Fibroblast of skin of left quadriceps (primary cell): ENCODE results near the gene STUB1.
A peak's percentile ranks its signal among the peaks of the same experiment; 100 is the strongest.

ENCODE experiments used
- DNase-seq, 2 experiments: peaks; one replicate each; pipeline ENCODE4 v3.0.0-alpha.2; 2013; ENCODE audit warnings: low read depth in 2 of 2

STUB1 gene

DNA sequence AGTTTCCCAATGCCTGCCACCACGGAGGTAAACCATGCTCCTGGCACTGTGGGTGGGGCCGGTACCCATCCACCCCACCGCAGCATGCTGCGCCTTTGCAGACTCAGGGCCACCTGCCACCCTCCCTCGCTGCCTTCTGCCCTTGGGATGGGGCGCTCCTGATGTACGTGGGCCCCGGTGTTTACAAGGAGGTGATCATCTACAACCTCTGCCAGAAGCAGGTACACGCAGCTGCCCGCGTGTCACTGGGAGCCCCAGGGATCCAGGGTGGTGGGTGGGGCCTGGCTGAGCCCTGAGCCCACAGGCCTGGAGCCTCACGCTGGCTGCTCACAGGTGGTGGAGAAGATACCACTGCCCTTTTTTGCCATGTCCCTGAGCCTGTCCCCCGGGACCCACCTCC, 13.6 kb upstream of the STUB1 start:
- no peak for DNase-seq

DNA sequence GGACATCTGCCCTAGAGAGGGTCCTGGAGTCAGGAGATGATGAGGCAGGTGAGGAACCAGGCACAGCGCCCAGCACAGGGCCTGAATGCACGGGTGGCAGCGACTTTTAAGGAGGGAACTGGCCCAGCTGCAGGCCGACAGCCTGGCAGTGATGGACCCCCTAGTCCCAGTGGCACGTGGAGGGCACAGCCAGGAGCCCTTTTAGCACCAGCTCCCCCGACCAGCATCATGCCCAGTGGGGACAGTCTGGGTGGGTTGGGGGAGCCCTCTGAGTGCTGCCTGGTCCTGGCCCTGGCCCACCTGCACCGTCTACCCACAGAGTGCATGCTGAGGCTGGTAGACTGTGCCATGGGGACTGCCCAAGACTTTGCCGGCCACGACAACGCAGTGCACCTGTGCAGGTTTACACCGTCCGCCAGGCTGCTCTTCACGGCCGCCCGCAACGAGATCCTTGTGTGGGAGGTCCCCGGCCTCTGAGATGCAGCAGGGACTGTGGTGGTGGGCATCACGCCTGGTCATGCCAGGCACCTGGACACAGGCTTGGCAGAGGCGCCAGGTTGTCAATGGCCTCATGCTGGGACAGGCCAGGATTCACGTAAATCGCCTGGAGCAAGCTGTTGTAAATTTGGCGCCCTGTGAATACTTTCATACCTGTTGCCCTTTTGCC, 13.0 kb upstream of the STUB1 start:
- DNase-seq: no peak

GRCh38 chr16:667780-668518, 12.3 kb upstream of the STUB1 start, which contains the start of gene RHOT2:
Gene RHOT2, plus strand, starts transcription at chr16:668132. Its CDS starts 68 bp downstream, at chr16:668200.
- peak; percentile 69 for DNase-seq

- no peak for DNase-seq
Measured at GRCh38 chr16:668519-669171, 11.6 kb upstream of the STUB1 start.

DNA sequence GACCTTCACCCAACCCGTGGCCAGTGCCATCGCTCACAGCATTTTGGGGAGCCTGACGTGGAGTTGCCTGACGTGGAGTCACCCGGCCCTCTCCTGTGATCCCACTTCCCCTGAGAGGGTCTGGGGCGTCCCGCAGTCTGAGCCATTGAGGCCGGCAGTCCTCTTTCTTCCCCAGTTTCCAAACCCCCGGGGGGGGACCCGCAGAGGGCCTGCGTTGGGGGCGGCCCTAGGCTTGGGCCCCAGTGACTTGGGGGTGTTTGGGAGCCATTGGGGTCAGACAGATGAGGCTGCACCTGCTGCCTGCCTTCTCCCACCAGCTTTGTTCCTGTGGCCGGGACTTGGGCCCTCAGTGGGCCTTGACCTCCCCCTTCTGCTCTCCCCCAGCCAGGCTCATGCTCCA, 10.5 kb upstream of the STUB1 start:
- no peak for DNase-seq

DNA sequence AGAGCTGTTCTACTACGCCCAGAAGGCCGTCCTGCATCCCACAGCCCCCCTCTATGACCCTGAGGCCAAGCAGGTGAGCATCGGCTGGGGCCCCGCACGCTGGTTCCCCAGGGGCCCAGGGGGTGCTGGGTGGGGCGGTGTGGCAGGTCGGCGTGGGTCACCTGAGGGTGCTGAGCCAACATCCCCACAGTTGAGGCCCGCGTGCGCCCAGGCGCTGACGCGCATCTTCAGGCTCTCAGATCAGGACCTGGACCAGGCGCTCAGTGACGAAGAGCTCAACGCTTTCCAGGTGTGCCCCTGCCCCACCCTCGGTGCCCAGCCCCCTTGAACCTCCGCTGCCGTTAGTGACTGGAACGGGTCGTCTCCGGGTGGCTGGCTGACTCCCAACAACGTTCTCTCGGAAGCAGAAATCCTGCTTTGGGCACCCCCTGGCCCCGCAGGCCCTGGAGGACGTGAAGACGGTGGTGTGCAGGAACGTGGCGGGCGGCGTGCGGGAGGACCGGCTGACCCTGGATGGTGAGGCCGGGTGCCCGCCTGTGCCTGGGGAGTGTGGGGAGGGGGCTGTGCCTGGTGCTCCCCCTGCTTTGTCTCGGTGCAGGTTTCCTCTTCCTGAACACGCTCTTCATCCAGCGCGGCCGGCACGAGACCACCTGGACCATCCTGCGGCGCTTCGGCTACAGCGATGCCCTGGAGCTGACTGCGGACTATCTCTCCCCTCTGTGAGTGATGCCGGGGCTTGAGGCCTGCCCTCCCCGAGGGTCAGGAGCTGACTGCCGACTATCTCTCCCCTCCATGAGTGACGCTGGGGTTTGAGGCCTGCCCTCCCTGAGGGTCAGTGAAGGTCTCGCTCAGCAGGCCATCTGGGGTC, 9.5 kb upstream of the STUB1 start:
- no peak for DNase-seq

DNA sequence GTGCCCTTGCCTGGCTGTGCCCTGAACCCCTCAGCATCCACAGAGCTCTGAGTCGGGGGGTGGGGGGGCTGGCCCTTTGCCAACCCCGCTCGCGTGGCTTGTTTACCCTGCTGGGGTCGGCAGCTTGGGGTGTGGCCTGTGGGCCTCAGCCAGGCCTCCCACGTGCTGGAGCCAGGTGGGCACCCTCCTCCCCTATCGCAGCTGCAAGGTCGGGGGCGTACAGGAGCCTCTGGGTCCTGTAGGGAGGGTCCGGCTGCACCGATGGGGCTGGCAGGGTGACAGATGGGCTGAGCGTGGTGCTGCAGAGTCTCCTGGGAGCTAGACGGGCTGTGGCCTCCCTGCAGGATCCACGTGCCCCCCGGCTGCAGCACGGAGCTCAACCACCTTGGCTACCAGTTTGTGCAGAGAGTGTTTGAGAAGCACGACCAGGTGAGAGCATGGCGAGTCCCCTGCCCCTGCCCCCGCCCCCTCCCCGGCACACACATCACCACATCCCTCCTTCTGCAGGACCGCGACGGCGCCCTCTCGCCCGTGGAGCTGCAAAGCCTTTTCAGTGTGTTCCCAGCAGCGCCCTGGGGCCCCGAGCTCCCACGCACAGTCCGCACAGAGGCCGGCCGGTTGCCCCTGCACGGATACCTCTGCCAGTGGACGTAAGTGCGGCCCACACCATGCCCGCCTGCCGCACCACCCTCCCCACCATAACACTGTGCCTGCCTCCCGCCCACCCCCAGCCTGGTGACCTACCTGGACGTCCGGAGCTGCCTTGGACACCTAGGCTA, 8.7 kb upstream of the STUB1 start:
- DNase-seq: no peak

DNA sequence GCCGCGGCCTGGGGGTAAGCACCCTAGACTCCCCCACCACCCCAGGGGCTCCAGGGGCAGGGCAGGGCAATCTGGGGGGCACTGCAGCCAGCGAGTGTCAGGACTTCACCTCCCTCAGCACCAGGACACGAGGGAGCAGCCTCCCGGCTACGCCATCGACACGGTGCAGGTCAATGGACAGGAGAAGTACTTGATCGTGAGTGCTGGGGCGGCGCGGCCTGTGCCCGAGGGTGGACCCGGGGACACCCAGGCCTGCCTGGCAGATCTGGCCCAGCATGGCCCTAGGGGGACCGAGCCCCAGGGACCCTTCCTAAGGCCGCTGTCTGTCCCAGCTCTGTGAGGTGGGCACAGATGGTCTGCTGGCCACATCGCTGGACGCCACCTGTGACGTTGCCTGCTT, 7.8 kb upstream of the STUB1 start:
- no peak for DNase-seq

DNA sequence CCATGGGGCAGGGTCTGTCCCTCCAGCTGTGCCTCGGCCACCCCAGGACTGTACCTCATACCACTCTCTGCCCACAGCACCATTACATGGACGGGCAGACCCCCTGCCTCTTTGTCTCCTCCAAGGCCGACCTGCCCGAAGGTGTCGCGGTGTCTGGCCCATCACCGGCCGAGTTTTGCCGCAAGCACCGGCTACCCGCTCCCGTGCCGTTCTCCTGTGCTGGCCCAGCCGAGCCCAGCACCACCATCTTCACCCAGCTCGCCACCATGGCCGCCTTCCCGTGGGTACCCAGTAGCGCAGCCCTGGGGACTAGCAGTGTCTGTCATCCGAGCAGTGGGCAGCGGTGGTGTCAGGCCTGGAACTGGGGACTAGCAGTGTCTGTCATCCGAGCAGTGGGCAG, 7.4 kb upstream of the STUB1 start:
- no peak for DNase-seq

DNA sequence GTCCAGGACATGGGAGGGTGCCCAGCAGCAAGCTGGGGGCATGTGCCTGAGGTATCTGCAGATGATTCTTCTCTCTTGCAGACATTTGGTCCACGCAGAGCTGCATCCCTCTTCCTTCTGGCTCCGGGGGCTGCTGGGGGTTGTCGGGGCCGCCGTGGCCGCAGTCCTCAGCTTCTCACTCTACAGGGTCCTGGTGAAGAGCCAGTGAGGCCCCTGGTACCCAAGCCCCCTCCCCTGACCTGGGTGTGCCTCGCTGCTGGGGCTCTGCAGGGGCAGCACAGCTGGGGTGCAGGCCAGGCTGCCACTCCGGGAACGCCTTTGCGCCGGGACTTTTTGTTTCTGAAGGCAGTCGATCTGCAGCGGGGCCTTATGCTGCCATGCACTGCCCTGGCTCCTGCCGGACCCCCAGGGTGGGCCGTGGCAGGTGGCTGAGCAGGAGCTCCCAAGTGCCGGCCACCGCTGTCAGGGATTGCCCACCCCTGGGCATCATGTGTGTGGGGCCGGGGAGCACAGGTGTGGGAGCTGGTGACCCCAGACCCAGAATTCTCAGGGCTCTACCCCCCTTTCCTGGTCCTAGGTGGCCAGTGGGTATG, 6.7 kb upstream of the STUB1 start:
- no peak for DNase-seq

DNA sequence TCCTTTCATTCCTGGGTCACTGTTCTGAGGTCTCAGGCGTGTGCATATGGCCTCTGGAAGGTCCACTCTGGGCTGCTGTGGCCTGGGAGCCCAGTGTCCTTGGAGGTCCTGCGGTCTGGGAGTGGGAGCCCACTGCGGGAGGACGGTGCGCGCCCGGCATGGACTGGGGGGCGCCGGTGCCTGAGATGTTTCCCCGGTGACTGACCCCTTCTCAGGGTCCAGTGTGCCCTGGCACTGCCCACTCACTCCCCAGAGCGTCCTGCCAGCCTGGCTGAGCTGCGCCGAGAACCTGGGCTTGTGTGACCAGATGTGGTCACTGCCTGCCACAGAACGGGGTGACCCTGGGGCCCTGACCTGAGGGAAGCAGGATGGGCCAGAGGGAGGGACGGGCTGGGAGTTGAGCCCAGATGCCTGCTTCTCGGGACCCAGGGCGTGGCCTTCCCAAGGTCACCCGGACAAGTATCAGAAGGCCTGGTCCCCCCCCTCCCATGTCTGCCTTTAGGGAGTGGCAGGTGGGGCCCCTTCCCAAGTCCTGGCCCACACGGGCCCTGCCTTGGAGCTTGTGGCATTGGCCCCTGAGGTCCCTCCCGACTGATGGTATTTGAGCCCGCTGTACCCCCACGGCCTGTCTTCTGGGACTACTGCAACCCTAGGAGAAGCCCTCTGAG, 5.9 kb upstream of the STUB1 start:
- no peak for DNase-seq

DNA sequence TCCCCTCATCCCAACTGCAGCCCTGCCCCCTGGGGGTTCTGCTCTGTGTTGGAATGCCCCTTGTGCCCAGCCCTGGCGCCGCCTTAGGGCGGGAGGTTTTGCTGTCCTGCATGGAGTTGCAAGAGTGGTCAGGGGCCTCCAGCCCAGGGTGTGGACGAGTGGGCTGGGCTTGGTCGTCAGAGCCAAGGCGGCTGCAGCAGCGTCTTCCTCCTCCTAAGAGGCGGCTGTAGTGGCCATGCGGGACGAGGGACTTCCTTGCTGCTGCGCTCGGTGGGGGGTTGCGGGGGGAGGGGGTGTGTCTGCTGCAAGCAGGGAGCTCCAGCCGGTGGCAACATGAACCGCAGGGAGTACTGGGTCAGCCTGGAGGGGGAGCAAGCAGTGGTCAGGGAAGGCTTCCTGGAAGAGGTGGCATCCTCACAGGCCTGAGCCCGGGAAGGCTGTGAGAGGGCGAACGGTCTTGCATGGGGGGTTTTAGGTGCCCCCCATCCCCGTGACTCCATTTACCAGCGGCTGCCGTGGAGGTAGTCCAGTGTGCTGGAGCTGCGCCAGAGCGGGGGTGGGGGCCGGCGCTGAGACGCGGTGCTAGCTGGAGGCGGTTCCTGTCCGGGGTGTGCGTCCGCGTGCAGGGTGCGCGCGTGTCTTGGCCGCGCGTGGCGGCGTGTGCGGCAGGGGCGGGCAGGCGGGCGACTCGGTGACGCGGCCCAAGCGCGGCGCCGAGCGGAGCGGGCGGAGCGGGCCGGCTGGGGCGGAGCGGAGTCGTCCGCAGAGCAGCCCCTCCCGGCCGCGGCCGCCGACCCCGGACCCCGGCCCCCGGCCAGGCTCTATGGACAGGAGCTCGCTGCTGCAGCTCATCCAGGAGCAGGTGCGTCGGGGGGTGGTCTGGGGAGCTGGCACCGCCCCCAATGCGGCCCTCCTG, 5.0 kb upstream of the STUB1 start, which contains the start of gene RHBDL1:
TSS of gene RHBDL1 (plus strand) at position 704 of the 916 bp plus-strand sequence. CDS start at position 824, 120 bp downstream.
- DNase-seq: no peak

DNA sequence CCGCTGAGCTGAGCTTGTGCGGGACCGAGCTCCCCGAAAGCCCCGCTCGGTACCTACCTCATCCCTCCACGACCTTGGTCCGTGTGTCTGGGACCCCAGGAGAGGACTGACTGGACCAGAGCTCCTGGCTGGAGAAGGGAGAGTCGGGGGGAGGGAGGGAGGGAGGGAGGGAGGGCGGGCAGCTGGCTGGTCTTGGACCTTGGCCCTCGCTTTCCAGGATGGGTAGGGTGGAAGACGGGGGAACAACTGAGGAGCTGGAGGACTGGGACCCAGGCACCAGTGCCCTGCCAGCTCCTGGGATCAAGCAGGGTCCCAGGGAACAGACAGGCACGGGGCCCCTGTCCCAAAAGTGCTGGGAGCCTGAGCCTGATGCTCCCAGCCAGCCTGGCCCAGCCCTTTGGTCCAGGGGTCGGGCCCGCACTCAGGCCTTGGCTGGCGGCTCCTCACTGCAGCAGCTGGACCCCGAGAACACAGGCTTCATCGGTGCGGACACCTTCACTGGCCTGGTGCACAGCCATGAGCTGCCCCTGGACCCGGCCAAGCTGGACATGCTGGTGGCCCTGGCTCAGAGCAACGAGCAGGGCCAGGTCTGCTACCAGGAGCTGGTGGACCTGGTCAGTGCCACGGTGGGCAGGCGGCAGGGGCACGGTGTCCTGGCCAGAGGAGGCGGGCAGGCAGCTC, 4.2 kb upstream of the STUB1 start:
- no peak for DNase-seq

DNA sequence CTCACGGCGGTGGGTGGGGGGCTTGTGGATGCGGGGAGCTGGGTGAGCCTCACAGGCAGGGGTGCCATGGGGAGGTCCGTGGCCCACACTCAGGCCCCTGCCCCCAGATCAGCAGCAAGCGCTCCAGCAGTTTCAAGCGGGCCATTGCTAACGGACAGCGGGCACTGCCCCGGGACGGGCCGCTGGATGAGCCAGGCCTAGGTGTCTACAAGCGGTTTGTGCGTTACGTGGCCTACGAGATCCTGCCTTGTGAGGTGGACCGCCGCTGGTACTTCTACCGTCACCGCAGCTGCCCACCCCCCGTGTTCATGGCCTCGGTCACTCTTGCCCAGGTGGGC, 3.7 kb upstream of the STUB1 start:
- no peak for DNase-seq

- DNase-seq: no peak
Measured at GRCh38 chr16:676913-677312, 3.3 kb upstream of the STUB1 start.

- DNase-seq: no peak
Measured at GRCh38 chr16:677316-678190, 2.7 kb upstream of the STUB1 start.

- no peak for DNase-seq
Measured at GRCh38 chr16:678209-678857, 1.9 kb upstream of the STUB1 start.
